ENCODE data around the gene POLR3A. TPM values are rescaled to one million over a fixed set of nuclear protein-coding genes. Genes with fewer than 3 reads are reported as not detected.

Gene POLR3A
- total RNA-seq, 4 donors from 2014 or later: 8.3 to 13.5 (median 12.0) TPM

GRCh38 chr10:78038791-78039547, 9.7 kb upstream of the POLR3A start:
- no peak overlapping the region for H3K27ac ChIP-seq
- H3K36me3 ChIP-seq: peaks cover 18 to 84% (median 39%) of the 10 kb centered on the region in 3 donors
- H3K27me3 ChIP-seq: no peaks in the 10 kb centered on the region
- no peaks in the 10 kb centered on the region for H3K9me3 ChIP-seq
- intact Hi-C loops (cut with DNase I): no loop called here
- WGBS, 2 donors: 60 to 75% methylated on average over 4 to 5 of the region's 5 CpGs
- TF ChIP-seq POLR2A (IDR thresholded peaks at IDR 0.05): no peak
- TF ChIP-seq, protein P1, sequence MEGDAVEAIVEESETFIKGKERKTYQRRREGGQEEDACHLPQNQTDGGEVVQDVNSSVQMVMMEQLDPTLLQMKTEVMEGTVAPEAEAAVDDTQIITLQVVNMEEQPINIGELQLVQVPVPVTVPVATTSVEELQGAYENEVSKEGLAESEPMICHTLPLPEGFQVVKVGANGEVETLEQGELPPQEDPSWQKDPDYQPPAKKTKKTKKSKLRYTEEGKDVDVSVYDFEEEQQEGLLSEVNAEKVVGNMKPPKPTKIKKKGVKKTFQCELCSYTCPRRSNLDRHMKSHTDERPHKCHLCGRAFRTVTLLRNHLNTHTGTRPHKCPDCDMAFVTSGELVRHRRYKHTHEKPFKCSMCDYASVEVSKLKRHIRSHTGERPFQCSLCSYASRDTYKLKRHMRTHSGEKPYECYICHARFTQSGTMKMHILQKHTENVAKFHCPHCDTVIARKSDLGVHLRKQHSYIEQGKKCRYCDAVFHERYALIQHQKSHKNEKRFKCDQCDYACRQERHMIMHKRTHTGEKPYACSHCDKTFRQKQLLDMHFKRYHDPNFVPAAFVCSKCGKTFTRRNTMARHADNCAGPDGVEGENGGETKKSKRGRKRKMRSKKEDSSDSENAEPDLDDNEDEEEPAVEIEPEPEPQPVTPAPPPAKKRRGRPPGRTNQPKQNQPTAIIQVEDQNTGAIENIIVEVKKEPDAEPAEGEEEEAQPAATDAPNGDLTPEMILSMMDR (IDR thresholded peaks at IDR 0.05): no peak
- DNase-seq: no peak
- H3K4me3 ChIP-seq: no peak overlapping the region
- peaks cover 14 to 69% (median 27%) of the 10 kb centered on the region in 3 donors for H3K4me1 ChIP-seq

DNA sequence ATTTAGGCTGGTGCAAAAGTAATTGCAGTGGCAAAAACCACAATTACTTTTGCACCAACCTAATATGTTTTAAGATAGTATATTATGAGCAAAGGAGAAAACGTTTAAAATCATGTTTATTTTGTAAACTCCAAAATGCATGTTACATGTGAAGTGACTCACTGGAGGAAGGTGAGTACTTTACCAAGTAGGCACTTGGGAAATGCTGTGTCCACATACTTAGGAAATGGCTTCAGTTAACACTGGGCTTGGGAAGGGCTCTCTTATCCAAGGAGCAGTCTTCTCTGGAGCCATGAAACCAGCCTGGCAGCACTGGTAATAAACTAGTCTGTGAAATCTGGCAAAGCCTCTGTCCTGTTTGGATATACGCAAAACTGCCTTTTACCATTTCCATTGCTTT, 8.8 kb upstream of the POLR3A start:
- no peak for DNase-seq
- H3K27ac ChIP-seq: no peak overlapping the region

GRCh38 chr10:78035933-78036583, 6.7 kb upstream of the POLR3A start:
- H3K4me3 ChIP-seq: peak overlapping the region in 1 of 4 donors; percentile 88
- H3K4me1 ChIP-seq: peaks cover 14 to 65% (median 27%) of the 10 kb centered on the region in 3 donors
- no peaks in the 10 kb centered on the region for H3K9me3 ChIP-seq
- H3K27me3 ChIP-seq: no peaks in the 10 kb centered on the region
- peak overlapping the region in 1 of 4 donors; percentile 18 for H3K27ac ChIP-seq
- WGBS, 2 donors: 72 to 75% methylated on average over 9 of the region's 9 CpGs
- peaks cover 14 to 61% (median 33%) of the 10 kb centered on the region in 3 donors for H3K36me3 ChIP-seq
- intact Hi-C loops (cut with DNase I): no loop called here
- no peak for TF ChIP-seq POLR2A (IDR thresholded peaks at IDR 0.05)
- TF ChIP-seq, protein P1 (IDR thresholded peaks at IDR 0.05): no peak
- no peak for DNase-seq

More for the DNA sequence above, 8.8 kb upstream of the POLR3A start:
- no peaks in the 10 kb centered on the region for H3K9me3 ChIP-seq
- no peak overlapping the region for H3K4me3 ChIP-seq
- peaks cover 18 to 82% (median 39%) of the 10 kb centered on the region in 3 donors for H3K36me3 ChIP-seq
- peaks cover 14 to 63% (median 27%) of the 10 kb centered on the region in 3 donors for H3K4me1 ChIP-seq
- WGBS, 2 donors: 56 to 59% methylated on average over 2 of the region's 2 CpGs
- H3K27me3 ChIP-seq: no peaks in the 10 kb centered on the region
- intact Hi-C loops (cut with DNase I): no loop called here
- no peak for TF ChIP-seq POLR2A (IDR thresholded peaks at IDR 0.05)
- TF ChIP-seq, protein P1 (IDR thresholded peaks at IDR 0.05): no peak

- Histone ChIP-seq H3K27me3 (no peaks in the 10 kb centered on the region), H3K27ac (peak overlapping the region in 2 of 4 donors; percentile 85 to 90), H3K4me1 (peaks cover 14 to 65% (median 27%) of the 10 kb centered on the region in 3 donors), H3K4me3 (peak overlapping the region in 2 of 4 donors; percentile 68 to 88), H3K9me3 (no peaks in the 10 kb centered on the region), H3K36me3 (peaks cover 10 to 55% (median 27%) of the 10 kb centered on the region in 3 donors)
- no peak for DNase-seq
- 67 to 73% methylated on average over 5 of the region's 5 CpGs for WGBS, 2 donors
- TF ChIP-seq, protein P1 (IDR thresholded peaks at IDR 0.05): no peak
- TF ChIP-seq POLR2A (IDR thresholded peaks at IDR 0.05): no peak
- intact Hi-C loops (cut with DNase I): no loop called here
These were observed 6.1 kb upstream of the POLR3A start for GRCh38 chr10:78035437-78035836.

- intact Hi-C loops (cut with DNase I): no loop called here
- Histone ChIP-seq H3K4me3 (peak overlapping the region; percentile 68 to 88 (median 85)), H3K4me1 (peaks cover 14 to 66% (median 28%) of the 10 kb centered on the region in 3 donors), H3K27me3 (no peaks in the 10 kb centered on the region), H3K36me3 (peaks cover 10 to 51% (median 25%) of the 10 kb centered on the region in 3 donors), H3K9me3 (no peaks in the 10 kb centered on the region), H3K27ac (peak overlapping the region in 3 of 4 donors; percentile 84 to 90 (median 85))
- 54 to 66% methylated on average over 5 of the region's 5 CpGs for WGBS, 2 donors
- TF ChIP-seq, protein P1 (IDR thresholded peaks at IDR 0.05): no peak
- no peak for TF ChIP-seq POLR2A (IDR thresholded peaks at IDR 0.05)
- no peak for DNase-seq
These were observed 5.7 kb upstream of the POLR3A start for GRCh38 chr10:78035025-78035424.

Measured in esophagus squamous epithelium (tissue), 5 donors.